Measurements from ENCODE around the gene PRLH. TPM values are rescaled to one million over a fixed set of nuclear protein-coding genes. Genes with fewer than 3 reads are reported as not detected.

Gene PRLH
- total RNA-seq, 1 donor from 2014 or later, result not detected

DNA sequence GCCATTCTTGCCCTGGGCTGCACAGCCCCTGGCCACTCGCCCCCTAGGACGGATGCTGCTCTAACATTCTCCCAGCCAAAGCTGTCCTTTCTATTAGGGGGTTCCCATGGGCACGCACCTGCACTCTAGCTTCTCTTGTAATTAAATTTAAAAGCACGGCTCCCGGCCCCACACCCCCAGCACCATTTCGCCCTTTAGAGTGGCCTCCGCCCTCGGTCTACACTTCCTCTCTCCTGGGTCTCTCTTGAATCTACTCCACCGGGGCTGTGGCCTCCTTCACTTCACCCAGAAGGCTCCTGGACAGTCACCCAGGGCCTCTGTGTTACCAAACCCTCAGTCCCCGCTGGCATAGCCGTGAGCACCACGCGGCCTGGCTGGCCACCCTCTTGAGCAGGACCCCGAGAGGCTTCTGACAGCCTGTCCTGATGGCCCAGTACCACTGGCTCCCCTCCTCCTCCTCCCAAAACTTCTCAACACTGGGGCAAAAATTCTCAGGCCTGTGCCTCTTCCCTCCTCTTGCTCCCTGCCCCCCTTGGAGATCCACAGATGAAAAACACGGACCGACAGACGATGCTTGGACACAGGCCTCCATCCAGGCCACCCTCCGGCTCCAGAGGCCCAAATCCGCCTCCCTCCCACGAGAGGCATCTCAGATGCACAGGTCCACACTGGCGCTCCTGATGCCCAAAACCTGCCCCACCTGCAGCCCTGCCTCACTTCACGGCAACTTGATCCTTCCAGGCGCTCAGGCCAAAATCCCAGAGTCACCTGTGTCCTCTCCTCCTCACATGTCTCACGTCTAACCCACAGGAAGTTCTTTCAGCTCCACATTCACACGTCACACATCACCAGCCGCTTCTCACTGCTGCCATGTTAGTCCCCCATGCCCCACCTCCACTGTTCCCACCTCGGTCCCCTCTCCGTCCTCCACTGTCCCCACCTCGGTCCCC is 31.1 kb downstream of the PRLH start:
- Mint-ChIP-seq H3K4me3 (ENCODE audit: unreplicated experiment) (no peak overlapping the region), H3K4me1 (ENCODE audit: unreplicated experiment) (peaks cover 32% of the 10 kb centered on the region), H3K9me3 (ENCODE audit: unreplicated experiment) (no peaks in the 10 kb centered on the region), H3K36me3 (ENCODE audit: low read depth, unreplicated experiment) (no peaks in the 10 kb centered on the region), H3K27ac (ENCODE audit: unreplicated experiment) (no peak overlapping the region), H3K27me3 (ENCODE audit: unreplicated experiment) (peaks cover 17% of the 10 kb centered on the region)
- TF ChIP-seq, protein P1, sequence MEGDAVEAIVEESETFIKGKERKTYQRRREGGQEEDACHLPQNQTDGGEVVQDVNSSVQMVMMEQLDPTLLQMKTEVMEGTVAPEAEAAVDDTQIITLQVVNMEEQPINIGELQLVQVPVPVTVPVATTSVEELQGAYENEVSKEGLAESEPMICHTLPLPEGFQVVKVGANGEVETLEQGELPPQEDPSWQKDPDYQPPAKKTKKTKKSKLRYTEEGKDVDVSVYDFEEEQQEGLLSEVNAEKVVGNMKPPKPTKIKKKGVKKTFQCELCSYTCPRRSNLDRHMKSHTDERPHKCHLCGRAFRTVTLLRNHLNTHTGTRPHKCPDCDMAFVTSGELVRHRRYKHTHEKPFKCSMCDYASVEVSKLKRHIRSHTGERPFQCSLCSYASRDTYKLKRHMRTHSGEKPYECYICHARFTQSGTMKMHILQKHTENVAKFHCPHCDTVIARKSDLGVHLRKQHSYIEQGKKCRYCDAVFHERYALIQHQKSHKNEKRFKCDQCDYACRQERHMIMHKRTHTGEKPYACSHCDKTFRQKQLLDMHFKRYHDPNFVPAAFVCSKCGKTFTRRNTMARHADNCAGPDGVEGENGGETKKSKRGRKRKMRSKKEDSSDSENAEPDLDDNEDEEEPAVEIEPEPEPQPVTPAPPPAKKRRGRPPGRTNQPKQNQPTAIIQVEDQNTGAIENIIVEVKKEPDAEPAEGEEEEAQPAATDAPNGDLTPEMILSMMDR (IDR thresholded peaks at IDR 0.05; ENCODE audit: unreplicated experiment), result no peak
- no peak for DNase-seq (ENCODE audit: low spot score)

DNA sequence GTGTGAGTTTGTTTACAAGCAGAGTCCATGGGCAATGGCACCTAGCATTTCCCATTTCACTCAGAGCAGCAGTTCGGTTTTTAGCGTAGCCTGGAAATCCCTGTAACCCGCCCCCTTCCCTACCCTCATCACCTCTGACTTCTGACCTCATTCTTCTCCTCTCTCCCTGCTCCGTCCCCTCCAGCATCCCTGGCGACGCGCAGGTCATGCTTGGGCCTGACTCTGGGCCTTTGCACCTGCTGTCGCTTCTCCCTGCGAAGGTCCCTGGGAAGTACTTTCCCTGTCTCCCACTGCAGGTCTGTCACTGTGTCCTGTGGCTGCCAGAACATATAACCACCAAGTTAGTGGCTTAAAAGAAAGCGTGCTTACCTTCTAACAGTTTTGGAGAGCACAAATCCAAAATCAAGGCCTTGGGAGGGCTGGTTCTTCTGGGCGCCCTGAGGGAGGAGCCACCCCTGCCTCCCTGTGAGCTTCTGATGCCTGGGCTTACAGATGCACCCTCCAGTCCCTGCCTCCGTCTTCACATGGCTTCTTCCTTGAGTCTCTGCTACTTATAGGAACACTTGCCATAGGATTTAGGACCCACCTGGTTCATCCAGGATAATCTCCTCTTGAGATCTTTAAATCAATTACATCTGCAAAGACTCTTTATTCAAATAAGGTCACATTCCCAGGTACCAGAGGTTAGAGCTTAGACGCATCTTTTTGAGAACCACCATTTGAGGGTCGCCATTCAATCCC is 32.3 kb downstream of the PRLH start:
- Mint-ChIP-seq H3K27me3 (ENCODE audit: unreplicated experiment) (peaks cover 15% of the 10 kb centered on the region), H3K9me3 (ENCODE audit: unreplicated experiment) (no peaks in the 10 kb centered on the region), H3K4me1 (ENCODE audit: unreplicated experiment) (peaks cover 43% of the 10 kb centered on the region), H3K4me3 (ENCODE audit: unreplicated experiment) (no peak overlapping the region), H3K36me3 (ENCODE audit: low read depth, unreplicated experiment) (no peaks in the 10 kb centered on the region), H3K27ac (ENCODE audit: unreplicated experiment) (no peak overlapping the region)
- TF ChIP-seq, protein P1 (IDR thresholded peaks at IDR 0.05; ENCODE audit: unreplicated experiment), result no peak
- DNase-seq (ENCODE audit: low spot score), result no peak

- Mint-ChIP-seq H3K4me1 (ENCODE audit: unreplicated experiment) (peaks cover 41% of the 10 kb centered on the region), H3K27ac (ENCODE audit: unreplicated experiment) (no peak overlapping the region), H3K27me3 (ENCODE audit: unreplicated experiment) (peaks cover 15% of the 10 kb centered on the region)
Observed at GRCh38 chr2:237599465-237600110, 33.2 kb downstream of the PRLH start.

GRCh38 chr2:237600205-237600846 is 34.0 kb downstream of the PRLH start:
- Mint-ChIP-seq H3K4me3 (ENCODE audit: unreplicated experiment) (no peak overlapping the region), H3K27me3 (ENCODE audit: unreplicated experiment) (peaks cover 14% of the 10 kb centered on the region), H3K4me1 (ENCODE audit: unreplicated experiment) (peaks cover 37% of the 10 kb centered on the region), H3K9me3 (ENCODE audit: unreplicated experiment) (no peaks in the 10 kb centered on the region), H3K36me3 (ENCODE audit: low read depth, unreplicated experiment) (peaks cover 3% of the 10 kb centered on the region), H3K27ac (ENCODE audit: unreplicated experiment) (no peak overlapping the region)
- TF ChIP-seq, protein P1 (IDR thresholded peaks at IDR 0.05; ENCODE audit: unreplicated experiment), result no peak
- DNase-seq (ENCODE audit: low spot score), result no peak

More at GRCh38 chr2:237599465-237600110, 33.2 kb downstream of the PRLH start:
- Mint-ChIP-seq H3K9me3 (ENCODE audit: unreplicated experiment) (no peaks in the 10 kb centered on the region), H3K36me3 (ENCODE audit: low read depth, unreplicated experiment) (no peaks in the 10 kb centered on the region), H3K4me3 (ENCODE audit: unreplicated experiment) (no peak overlapping the region)
- no peak for DNase-seq (ENCODE audit: low spot score)
- TF ChIP-seq, protein P1 (IDR thresholded peaks at IDR 0.05; ENCODE audit: unreplicated experiment), result no peak
